Mesenchymal stem cell (in vitro differentiated cells and primary cell): ENCODE results near the gene ARHGEF1.

Experiments used
- DNase-seq: peaks from one replicate; pipeline ENCODE4 v3.0.0-alpha.2; 2013
- H2AFZ ChIP-seq: one replicate; pipeline ENCODE4 v1.6.1; 2013; ENCODE audit warnings: low read depth, mild to moderate bottlenecking, control low read depth, inconsistent platforms, low read length, moderate library complexity
- H2AK5ac ChIP-seq: 2 replicates; pipeline ENCODE4 v1.6.1; 2013; ENCODE audit warnings: low read length, moderate library complexity, mild to moderate bottlenecking, inconsistent platforms; ENCODE audit not compliant: severe bottlenecking
- H2BK120ac ChIP-seq: one replicate; pipeline ENCODE4 v1.6.1; 2013; ENCODE audit warnings: low read depth, mild to moderate bottlenecking, inconsistent platforms, low read length, moderate library complexity
- H2BK12ac ChIP-seq, 2 experiments: one replicate each; pipeline ENCODE4 v1.6.1; 2013; ENCODE audit warnings: inconsistent platforms in 2 of 2, low read length in 2 of 2, mild to moderate bottlenecking in 2 of 2, moderate library complexity in 2 of 2, control low read depth in 1 of 2
- H2BK15ac ChIP-seq: one replicate; pipeline ENCODE4 v1.6.1; 2013; ENCODE audit warnings: mild to moderate bottlenecking, low read depth, inconsistent platforms; ENCODE audit not compliant: poor library complexity, severe bottlenecking
- H2BK5ac ChIP-seq: 2 replicates; pipeline ENCODE4 v1.6.1; 2013; ENCODE audit warnings: low read depth, mild to moderate bottlenecking, low read length, control low read depth, inconsistent platforms; ENCODE audit not compliant: poor library complexity, severe bottlenecking
- H3K14ac ChIP-seq, 2 experiments: one replicate each; pipeline ENCODE4 v1.6.1; 2013; ENCODE audit warnings: inconsistent platforms in 2 of 2, low read length in 2 of 2, control low read depth in 1 of 2, mild to moderate bottlenecking in 1 of 2, moderate library complexity in 1 of 2
- H3K18ac ChIP-seq, 2 experiments: one replicate each; pipeline ENCODE4 v1.6.1; 2013; ENCODE audit warnings: inconsistent platforms in 2 of 2, low read length in 2 of 2, control low read depth in 1 of 2, low read depth in 1 of 2, mild to moderate bottlenecking in 1 of 2
- H3K23ac ChIP-seq, 2 experiments: one replicate each; pipeline ENCODE4 v1.6.1; 2013; ENCODE audit warnings: inconsistent platforms in 2 of 2, low read length in 2 of 2, mild to moderate bottlenecking in 2 of 2, moderate library complexity in 2 of 2, control low read depth in 1 of 2
- H3K27ac ChIP-seq: 2 replicates; pipeline ENCODE4 v1.5.1; 2013; ENCODE audit warnings: mild to moderate bottlenecking, moderate library complexity, low read length, control low read depth, inconsistent platforms; ENCODE audit not compliant: poor library complexity, severe bottlenecking
- H3K27me3 ChIP-seq, 2 experiments: 2 replicates each; pipeline versions ENCODE4 v1.6.1 to v1.7.0; 2013; ENCODE audit warnings: low read length in 2 of 2, mild to moderate bottlenecking in 2 of 2, moderate library complexity in 2 of 2, control low read depth in 1 of 2, inconsistent platforms in 1 of 2; ENCODE audit not compliant: control insufficient read depth in 1 of 2, insufficient read depth in 1 of 2
- H3K36me3 ChIP-seq, 2 experiments: 2 replicates each; pipeline versions ENCODE4 v1.6.1 to v1.7.0; 2013; ENCODE audit warnings: low read length in 2 of 2, control low read depth in 1 of 2, inconsistent platforms in 1 of 2, low read depth in 1 of 2, mild to moderate bottlenecking in 1 of 2; ENCODE audit not compliant: insufficient read depth in 2 of 2, control insufficient read depth in 1 of 2
- H3K4ac ChIP-seq, 2 experiments: one replicate each; pipeline ENCODE4 v1.6.1; 2013; ENCODE audit warnings: inconsistent platforms in 2 of 2, low read length in 2 of 2, mild to moderate bottlenecking in 2 of 2, moderate library complexity in 2 of 2, control low read depth in 1 of 2, low read depth in 1 of 2
- H3K4me1 ChIP-seq: 2 replicates; pipeline ENCODE4 v1.6.1; 2013; ENCODE audit warnings: low read depth, low read length, control low read depth; ENCODE audit not compliant: control insufficient read depth, insufficient read depth
- H3K4me2 ChIP-seq: 2 replicates; pipeline ENCODE4 v1.6.1; 2013; ENCODE audit warnings: low read length, mild to moderate bottlenecking, inconsistent platforms; ENCODE audit not compliant: poor library complexity, severe bottlenecking
- H3K4me3 ChIP-seq, 2 experiments: 2 replicates each; pipeline versions ENCODE4 v1.5.1 to v1.7.0; 2013; ENCODE audit warnings: low read length in 2 of 2, mild to moderate bottlenecking in 2 of 2, control low read depth in 1 of 2, low read depth in 1 of 2; ENCODE audit not compliant: insufficient read depth in 1 of 2
- H3K79me1 ChIP-seq: replicated peaks from 2 replicates; pipeline ENCODE4 v1.6.1; 2013; ENCODE audit warnings: mild to moderate bottlenecking, control low read depth, low read length, inconsistent platforms; ENCODE audit not compliant: poor library complexity, severe bottlenecking
- H3K9ac ChIP-seq: 2 replicates; pipeline ENCODE4 v1.7.0; 2013; ENCODE audit warnings: mild to moderate bottlenecking, low read length, moderate library complexity
- H3K9me3 ChIP-seq: 2 replicates; pipeline ENCODE4 v1.7.0; 2013; ENCODE audit warnings: mild to moderate bottlenecking, low read length; ENCODE audit not compliant: control insufficient read depth
- H4K8ac ChIP-seq: one replicate; pipeline ENCODE4 v1.6.1; 2013; ENCODE audit warnings: inconsistent platforms, mild to moderate bottlenecking, low read length, moderate library complexity
- H4K91ac ChIP-seq: one replicate; pipeline ENCODE4 v1.6.1; 2013; ENCODE audit warnings: mild to moderate bottlenecking, low read length, inconsistent platforms
- WGBS: methylation state at CpG from one replicate; pipeline ENCODE4 v1.1.7; 2013; ENCODE audit warnings: mixed read lengths; 5-methylcytosine and 5-hydroxymethylcytosine counted together

Gene ARHGEF1

GRCh38 chr19:41888926-41889325 lies 5.9 kb downstream of the ARHGEF1 start:
- Histone ChIP-seq H3K27ac (no peak overlapping the region), H2BK120ac (no peak overlapping the region), H3K4me1 (peaks cover 26% of the 10 kb centered on the region), H3K9ac (no peak overlapping the region), H3K18ac (no peak overlapping the region), H3K4ac (no peak overlapping the region), H2AK5ac (no peak overlapping the region), H3K23ac (no peak overlapping the region), H4K8ac (no peak overlapping the region), H2AFZ (no peak overlapping the region), H3K36me3 (peaks cover 37 to 44% of the 10 kb centered on the region in 2 experiments), H4K91ac (no peak overlapping the region), H3K79me1 (peaks cover 51% of the 10 kb centered on the region), H3K4me3 (no peak overlapping the region), H2BK5ac (no peak overlapping the region), H3K14ac (no peak overlapping the region), H2BK15ac (no peak overlapping the region), H3K9me3 (no peaks in the 10 kb centered on the region), H3K27me3 (no peaks in the 10 kb centered on the region), H2BK12ac (no peak overlapping the region), H3K4me2 (no peak overlapping the region)
- DNase-seq: no peak
- WGBS: 94% methylated on average over 12 of the region's 12 CpGs

- Histone ChIP-seq H3K14ac (no peak overlapping the region), H3K27me3 (no peaks in the 10 kb centered on the region), H2BK15ac (no peak overlapping the region), H2BK120ac (no peak overlapping the region), H4K91ac (no peak overlapping the region), H3K27ac (no peak overlapping the region), H3K4me3 (no peak overlapping the region), H3K23ac (no peak overlapping the region), H3K9ac (no peak overlapping the region), H3K4ac (no peak overlapping the region), H2AFZ (no peak overlapping the region), H3K36me3 (peaks cover 44 to 54% of the 10 kb centered on the region in 2 experiments), H3K4me2 (no peak overlapping the region), H3K79me1 (peaks cover 47% of the 10 kb centered on the region), H3K4me1 (peaks cover 26% of the 10 kb centered on the region), H3K18ac (no peak overlapping the region), H2BK12ac (no peak overlapping the region), H2BK5ac (no peak overlapping the region), H2AK5ac (no peak overlapping the region), H4K8ac (peak overlapping the region; percentile 9), H3K9me3 (no peaks in the 10 kb centered on the region)
- DNase-seq: no peak
- 97% methylated on average over 8 of the region's 8 CpGs for WGBS
Observed at GRCh38 chr19:41889896-41890295, 6.9 kb downstream of the ARHGEF1 start.

- no peak overlapping the region for H3K9ac ChIP-seq
- no peak overlapping the region for H2BK5ac ChIP-seq
Observed at GRCh38 chr19:41890936-41891335, 8.0 kb downstream of the ARHGEF1 start.

GRCh38 chr19:41892173-41892902 lies 9.4 kb downstream of the ARHGEF1 start:
- no peak overlapping the region for H3K4me3 ChIP-seq
- H3K9ac ChIP-seq: no peak overlapping the region
- no peak for DNase-seq
- H2BK120ac ChIP-seq: no peak overlapping the region
- no peak overlapping the region for H3K18ac ChIP-seq
- no peaks in the 10 kb centered on the region for H3K9me3 ChIP-seq
- no peaks in the 10 kb centered on the region for H3K27me3 ChIP-seq
- 98% methylated on average over 33 of the region's 34 CpGs for WGBS
- no peak overlapping the region for H2AFZ ChIP-seq
- H3K4ac ChIP-seq: no peak overlapping the region
- H4K8ac ChIP-seq: no peak overlapping the region
- H3K4me1 ChIP-seq: peaks cover 17% of the 10 kb centered on the region
- H2BK5ac ChIP-seq: no peak overlapping the region
- no peak overlapping the region for H3K4me2 ChIP-seq
- H3K23ac ChIP-seq: no peak overlapping the region
- no peak overlapping the region for H3K14ac ChIP-seq
- no peak overlapping the region for H2BK15ac ChIP-seq
- H3K36me3 ChIP-seq: peaks cover 56 to 78% of the 10 kb centered on the region in 2 experiments
- H3K79me1 ChIP-seq: peaks cover 51% of the 10 kb centered on the region
- H2AK5ac ChIP-seq: no peak overlapping the region
- no peak overlapping the region for H4K91ac ChIP-seq
- no peak overlapping the region for H3K27ac ChIP-seq
- no peak overlapping the region for H2BK12ac ChIP-seq

More at GRCh38 chr19:41890936-41891335, 8.0 kb downstream of the ARHGEF1 start:
- no peak overlapping the region for H2BK12ac ChIP-seq
- H3K9me3 ChIP-seq: no peaks in the 10 kb centered on the region
- no peaks in the 10 kb centered on the region for H3K27me3 ChIP-seq
- H3K79me1 ChIP-seq: peaks cover 51% of the 10 kb centered on the region
- WGBS: 93% methylated on average over 3 of the region's 4 CpGs
- no peak overlapping the region for H4K91ac ChIP-seq
- H2AK5ac ChIP-seq: no peak overlapping the region
- H2BK15ac ChIP-seq: no peak overlapping the region
- no peak overlapping the region for H3K4me3 ChIP-seq
- H3K23ac ChIP-seq: no peak overlapping the region
- H3K27ac ChIP-seq: no peak overlapping the region
- H3K4me1 ChIP-seq: peaks cover 23% of the 10 kb centered on the region
- H3K18ac ChIP-seq: no peak overlapping the region
- no peak overlapping the region for H2BK120ac ChIP-seq
- no peak overlapping the region for H3K4me2 ChIP-seq
- H3K14ac ChIP-seq: no peak overlapping the region
- no peak overlapping the region for H3K4ac ChIP-seq
- DNase-seq: no peak
- peaks cover 51 to 64% of the 10 kb centered on the region in 2 experiments for H3K36me3 ChIP-seq
- no peak overlapping the region for H2AFZ ChIP-seq
- H4K8ac ChIP-seq: no peak overlapping the region
